22Rv1 (cell line): ENCODE data around the gene MSX2.

ENCODE experiments used
- CTCF ChIP-seq: fragments of 450-650 bp; IDR thresholded peaks from 2 replicates; pipeline ENCODE4 v1.5.1; 2017; ENCODE audit warnings: mild to moderate bottlenecking
- ZFX ChIP-seq: fragments of 450-650 bp; IDR thresholded peaks from 2 replicates; pipeline ENCODE4 v1.6.1; 2017; ENCODE audit warnings: antibody characterized with exemption, borderline replicate concordance

DNA sequence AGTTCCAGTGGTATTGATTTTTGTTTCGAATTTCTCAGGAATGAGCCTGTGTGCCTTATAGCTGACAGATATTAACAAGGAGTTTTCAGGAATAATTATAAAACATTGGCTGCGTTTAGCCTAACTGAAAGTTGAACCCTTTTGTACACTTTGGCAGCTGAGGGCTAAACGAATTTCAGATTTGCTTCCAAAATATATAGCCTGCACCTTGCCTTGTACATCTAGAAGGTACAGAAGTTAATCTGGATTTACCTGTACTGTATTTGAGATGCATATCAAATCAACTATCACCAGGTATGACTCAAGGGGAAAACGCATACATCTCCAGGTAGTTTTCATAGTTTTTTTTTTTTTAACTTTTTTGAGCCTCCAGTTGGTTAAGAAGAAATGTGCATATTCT lies 1.9 kb upstream of the MSX2 start:
- no peak for TF ChIP-seq CTCF
- no peak for TF ChIP-seq ZFX
